ENCODE results near the gene CBX7. TPM values are rescaled to one million over a fixed set of nuclear protein-coding genes. Genes with fewer than 3 reads are reported as not detected.

The CBX7 gene
- total RNA-seq, 1 experiment from 2014 or later = 3.7 TPM

DNA sequence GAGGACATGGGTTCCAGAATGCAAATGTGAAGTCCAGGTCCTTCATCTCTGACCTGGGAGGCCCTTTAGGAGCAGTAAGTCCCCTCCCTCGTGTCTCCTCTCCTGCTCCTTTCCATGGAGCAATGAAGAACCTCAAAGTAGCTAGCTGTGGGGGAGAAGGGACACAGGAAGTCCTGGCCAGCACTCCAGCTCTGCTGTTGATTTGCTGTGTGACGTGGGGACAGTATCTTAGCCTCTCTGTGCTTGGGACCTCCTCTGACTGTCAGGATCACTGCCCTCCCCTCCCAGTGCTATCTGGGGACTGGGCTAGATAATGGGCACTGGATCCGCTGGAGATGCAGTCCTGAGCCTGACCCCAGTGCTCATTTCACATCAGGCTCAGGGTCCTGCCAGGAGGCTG is 56.5 kb downstream of the CBX7 start:
- no peak for DNase-seq
- H3K79me1 ChIP-seq (ENCODE audit: insufficient read depth, low read depth, low read length, poor library complexity, severe bottlenecking) = no peaks in the 10 kb centered on the region

More for the DNA sequence above, 56.5 kb downstream of the CBX7 start:
- H3K9ac ChIP-seq (ENCODE audit: extremely low read depth, insufficient read length, low read length) = no peak overlapping the region
- peaks cover 28 to 39% of the 10 kb centered on the region in 2 experiments for H3K4me1 Mint-ChIP-seq
- no peak overlapping the region for H3K23ac ChIP-seq (ENCODE audit: insufficient read length, low read depth, low read length)
- no peak overlapping the region for H3K27ac ChIP-seq (ENCODE audit: insufficient read length, low read depth, low read length)
- H3K9me3 ChIP-seq (ENCODE audit: control insufficient read depth, low read depth, low read length) = no peaks in the 10 kb centered on the region
- H3K18ac ChIP-seq (ENCODE audit: insufficient read length, low read depth, low read length) = no peak overlapping the region
- H2BK20ac ChIP-seq (ENCODE audit: low read depth, low read length, poor library complexity, severe bottlenecking) = no peak overlapping the region
- no peaks in the 10 kb centered on the region for H3K79me2 ChIP-seq (ENCODE audit: insufficient read depth, low read length)
- WGBS (ENCODE audit: extremely low coverage, insufficient read length, low lambda C conversion rate) = no CpG with 5 or more reads among the region's 3 CpGs
- no peak overlapping the region for H3K4me2 ChIP-seq (ENCODE audit: insufficient read depth, insufficient read length, low read length)
- H3T11ph ChIP-seq (ENCODE audit: low read length) = no peak overlapping the region
- no peak overlapping the region for H4K91ac ChIP-seq (ENCODE audit: insufficient read length, low read depth, low read length)
- no peaks in the 10 kb centered on the region for H3K27me3 ChIP-seq (ENCODE audit: insufficient read depth, low read length)
- H3K9me3 Mint-ChIP-seq = no peaks in the 10 kb centered on the region; a peak in 1 of 5 replicates
- no peaks in the 10 kb centered on the region; the same call in 1 of the 2 replicates for H3K4me1 ChIP-seq (ENCODE audit: insufficient read depth, low read length)
- no peaks in the 10 kb centered on the region for H3K23me2 ChIP-seq (ENCODE audit: insufficient read length, low read depth, low read length, poor library complexity, severe bottlenecking)
- H3K27ac Mint-ChIP-seq = no peak overlapping the region
- no peak overlapping the region for H2BK15ac ChIP-seq (ENCODE audit: low read depth, low read length)
- no peak overlapping the region for H3K4me3 Mint-ChIP-seq
- peaks cover 9% of the 10 kb centered on the region for H3K27me3 Mint-ChIP-seq (ENCODE audit: low read depth)
- no peak overlapping the region for H2BK5ac ChIP-seq (ENCODE audit: insufficient read length, low read length)
- no peak overlapping the region for H2BK12ac ChIP-seq (ENCODE audit: insufficient read length, low read depth, low read length)
- H3K14ac ChIP-seq (ENCODE audit: insufficient read depth, low read length) = no peak overlapping the region
- H4K5ac ChIP-seq (ENCODE audit: insufficient read length, low read depth, low read length) = no peak overlapping the region
- H3K36me3 Mint-ChIP-seq (ENCODE audit: insufficient read depth in 1 of 3, low read depth in 3 of 3) = no peaks in the 10 kb centered on the region
- no peak for TF ChIP-seq CTCF (conservative IDR thresholded peaks at IDR 0.05)
- peaks cover 2% of the 10 kb centered on the region for H4K20me1 ChIP-seq (ENCODE audit: control insufficient read depth, insufficient read depth, insufficient read length)
- no peak overlapping the region for H3K56ac ChIP-seq (ENCODE audit: insufficient read length, low read depth, low read length)
- no peak overlapping the region for H2AFZ ChIP-seq (ENCODE audit: low read length)
- H3K4ac ChIP-seq (ENCODE audit: low read depth, low read length) = no peak overlapping the region
- no peak overlapping the region for H2BK120ac ChIP-seq (ENCODE audit: low read depth, low read length, poor library complexity, severe bottlenecking)
- H2AK5ac ChIP-seq (ENCODE audit: insufficient read length, low read length) = no peak overlapping the region
- no peak overlapping the region for H4K8ac ChIP-seq (replicated peaks; ENCODE audit: insufficient read length, low read depth, low read length)

Data from H9 (cell line).